SK-N-SH (cell line): ENCODE results near the gene PDPK1. TPM values are rescaled to one million over a fixed set of nuclear protein-coding genes. Genes with fewer than 3 reads are reported as not detected.
"Not testable (repeated sequence)": the region's sequence is repeated elsewhere in the genome, so short reads cannot be mapped to it uniquely, and the experiment has no call there.

ENCODE experiments used
- CTCF ChIA-PET: fragments of 300-600, 350-600 bp; formaldehyde crosslinking; extraction: SDS; loops from one replicate; lab custom pipeline; 2021; lab: Yijun Ruan, JAX
- POLR2A ChIA-PET: fragments of 350-600 bp; sonication (Branson Sonifier 250); formaldehyde crosslinking; extraction: SDS; loops from one replicate; lab custom pipeline; 2020; ENCODE audit warnings: antibody characterized with exemption, inconsistent platforms; lab: Yijun Ruan, JAX
- DNase-seq: peaks from one replicate; pipeline ENCODE4 v3.0.0; 2012
- H2AFZ ChIP-seq: fragments of 200-600 bp; sonication (generic); 2 replicates; pipeline ENCODE4 v1.8.1; 2016; ENCODE audit warnings: antibody characterized with exemption, mild to moderate bottlenecking, low read depth
- H3F3A ChIP-seq: fragments of 200-600 bp; sonication (generic); replicated peaks from 2 replicates; pipeline ENCODE3; 2016; ENCODE audit warnings: antibody characterized with exemption, mild to moderate bottlenecking; ENCODE audit not compliant: insufficient read depth
- H3K27ac ChIP-seq, 2 experiments: fragments of 200-500 bp in 1 of 2; fragments of 200-600 bp in 1 of 2; sonication (Bioruptor generic) in 1 of 2; sonication (generic), shearing (Covaris generic) in 1 of 2; 2 replicates each; pipeline versions ENCODE4 v1.5.1 to v1.6.1; 2014 to 2016; ENCODE audit warnings: low read depth in 2 of 2, inconsistent platforms in 1 of 2, low read length in 1 of 2, mild to moderate bottlenecking in 1 of 2, mixed read lengths in 1 of 2
- H3K27me3 ChIP-seq: fragments of 200-600 bp; sonication (generic), shearing (Covaris generic); 2 replicates; pipeline ENCODE4 v1.6.1; 2016; ENCODE audit warnings: mixed run types; ENCODE audit not compliant: insufficient read depth
- H3K36me3 ChIP-seq, 2 experiments: fragments of 200-500 bp in 1 of 2; fragments of 200-600 bp in 1 of 2; sonication (Bioruptor generic) in 1 of 2; sonication (generic) in 1 of 2; replicated peaks in 1 of 2; 2 replicates each; pipeline versions ENCODE3 to v1.5.1; 2014 to 2016; ENCODE audit warnings: low read length in 1 of 2, mild to moderate bottlenecking in 1 of 2; ENCODE audit not compliant: insufficient read depth in 2 of 2, control insufficient read depth in 1 of 2
- H3K4me1 ChIP-seq, 2 experiments: fragments of 200-500 bp in 1 of 2; fragments of 200-600 bp in 1 of 2; sonication (Bioruptor generic) in 1 of 2; sonication (generic), shearing (Covaris generic) in 1 of 2; 2 replicates each; pipeline versions ENCODE4 v1.5.1 to v1.6.1; 2014 to 2016; ENCODE audit warnings: low read depth in 1 of 2, low read length in 1 of 2, mixed run types in 1 of 2; ENCODE audit not compliant: insufficient read depth in 2 of 2, control insufficient read depth in 1 of 2
- H3K4me2 ChIP-seq: fragments of 200-600 bp; sonication (generic), shearing (Covaris generic); 2 replicates; pipeline ENCODE4 v1.6.1; 2017; ENCODE audit warnings: mixed run types
- H3K4me3 ChIP-seq, 2 experiments: fragments of 200-500 bp in 1 of 2; fragments of 200-600 bp in 1 of 2; sonication (Bioruptor generic) in 1 of 2; sonication (generic), shearing (Covaris generic) in 1 of 2; 2 replicates each; pipeline versions ENCODE4 v1.5.1 to v1.8.1; 2014 to 2016; ENCODE audit warnings: low read depth in 2 of 2, inconsistent platforms in 1 of 2, low read length in 1 of 2, mild to moderate bottlenecking in 1 of 2, mixed read lengths in 1 of 2, moderate library complexity in 1 of 2
- H3K79me2 ChIP-seq: fragments of 200-600 bp; sonication (generic); 2 replicates; pipeline ENCODE4 v1.8.1; 2017; ENCODE audit warnings: mild to moderate bottlenecking; ENCODE audit not compliant: insufficient read depth
- H3K9ac ChIP-seq: fragments of 200-600 bp; sonication (generic); 2 replicates; pipeline ENCODE4 v1.6.1; 2017; ENCODE audit warnings: mixed run types
- H3K9me2 ChIP-seq: fragments of 200-600 bp; sonication (generic); 2 replicates; pipeline ENCODE4 v1.6.1; 2017; ENCODE audit warnings: mixed run types
- H3K9me3 ChIP-seq: fragments of 200-600 bp; sonication (generic); 2 replicates; pipeline ENCODE4 v1.6.1; 2017; ENCODE audit warnings: mixed run types, mild to moderate bottlenecking, moderate library complexity
- H4K20me1 ChIP-seq: fragments of 200-600 bp; sonication (generic); 2 replicates; pipeline ENCODE4 v1.6.1; 2017; ENCODE audit warnings: mild to moderate bottlenecking, mixed run types; ENCODE audit not compliant: insufficient read depth
- WGBS: methylation state at CpG from one replicate; pipeline ENCODE4 v1.1.6; 2017; ENCODE audit warnings: low lambda C conversion rate; 5-methylcytosine and 5-hydroxymethylcytosine counted together
- polyA plus RNA-seq, 3 experiments: library from polyadenylated mRNA; depleted of rRNA; stranded (reverse); fragments of >200 nt; gene quantifications; 2 replicates each; pipeline ENCODE4 v1.2.3, GENCODE V29; 2012

Gene PDPK1
- polyA plus RNA-seq, 1 of the 3 experiments (the other 2 are of a cell fraction), result 22.0 TPM

DNA sequence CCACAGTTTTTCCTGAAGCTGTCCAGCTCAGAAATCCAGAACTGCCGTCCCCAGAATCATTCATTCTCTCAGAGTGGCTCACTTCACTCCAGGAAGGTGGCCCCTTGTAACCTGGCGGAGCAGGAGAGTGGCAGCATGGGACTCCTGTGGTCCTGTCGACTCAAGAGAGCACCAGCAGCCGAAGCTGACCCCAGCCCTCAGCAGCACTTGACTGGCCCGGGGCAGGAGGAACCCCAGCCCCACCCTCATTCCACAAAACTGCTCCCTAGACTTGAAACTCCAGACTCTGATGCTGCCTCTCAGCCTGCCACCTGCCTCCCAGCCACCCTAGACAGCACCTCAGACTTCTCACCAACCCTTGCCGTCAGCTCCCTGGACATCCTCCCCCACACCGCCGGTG, 83.6 kb downstream of the PDPK1 start:
- WGBS, result no CpG with 5 or more reads among the region's 8 CpGs

DNA sequence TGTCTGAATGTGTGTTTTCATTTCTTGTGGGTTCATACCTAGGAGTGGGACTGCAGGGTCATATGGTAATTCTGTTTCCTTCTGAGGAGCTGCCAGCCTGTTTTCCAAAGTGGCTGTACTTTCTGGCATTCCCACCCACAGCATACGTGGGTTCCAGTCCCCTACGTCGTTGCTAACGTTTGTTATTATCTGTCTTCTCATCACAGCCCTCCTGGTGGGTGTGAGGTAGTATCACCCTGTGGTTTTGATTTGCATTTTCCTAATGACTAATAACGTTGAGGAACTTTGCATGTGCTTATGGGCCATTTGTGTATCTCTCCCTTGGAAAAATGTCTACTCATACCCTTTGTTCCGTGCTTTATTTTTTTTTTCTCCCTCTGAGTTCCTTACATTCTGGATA, 89.3 kb downstream of the PDPK1 start:
- H3K9ac ChIP-seq, H3K9me3 ChIP-seq, H3K4me2 ChIP-seq, H3K36me3 ChIP-seq, H3K4me3 ChIP-seq, POLR2A ChIA-PET, DNase-seq, H3K4me1 ChIP-seq, H2AFZ ChIP-seq, H4K20me1 ChIP-seq, H3K9me2 ChIP-seq, H3K79me2 ChIP-seq, H3F3A ChIP-seq, H3K27ac ChIP-seq, H3K27me3 ChIP-seq, CTCF ChIA-PET: not testable (repeated sequence)
- no CpG with 5 or more reads among the region's 6 CpGs for WGBS

More for the DNA sequence above, 83.6 kb downstream of the PDPK1 start:
- H3F3A ChIP-seq, CTCF ChIA-PET, H2AFZ ChIP-seq, H3K4me2 ChIP-seq, H3K9me3 ChIP-seq, H3K4me3 ChIP-seq, H3K79me2 ChIP-seq, H3K9me2 ChIP-seq, H3K36me3 ChIP-seq, POLR2A ChIA-PET, H3K9ac ChIP-seq, H3K27me3 ChIP-seq, DNase-seq, H3K4me1 ChIP-seq, H4K20me1 ChIP-seq, H3K27ac ChIP-seq: not testable (repeated sequence)

DNA sequence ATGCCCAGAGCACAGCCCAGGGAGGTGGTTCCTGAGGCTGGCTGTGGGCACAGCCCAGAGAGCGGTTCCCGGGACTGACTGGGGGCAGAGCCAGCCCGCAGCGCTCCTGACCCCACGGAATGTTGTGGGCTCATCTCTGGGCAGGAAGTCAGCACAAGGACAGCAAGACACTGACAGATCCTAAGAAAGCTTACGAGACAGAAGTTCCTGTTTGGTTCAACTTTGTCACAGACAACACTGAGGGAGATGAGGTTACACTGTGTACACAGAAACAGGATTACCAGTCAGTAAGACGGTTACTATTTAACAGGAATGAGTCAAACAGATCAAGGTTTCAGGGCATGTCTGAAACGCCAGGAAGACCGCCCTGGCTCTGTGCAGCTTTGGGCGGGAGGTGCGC, 93.4 kb downstream of the PDPK1 start:
- H3F3A ChIP-seq, H3K27ac ChIP-seq, H3K4me1 ChIP-seq, H3K4me2 ChIP-seq, H3K9me3 ChIP-seq, H3K9me2 ChIP-seq, CTCF ChIA-PET, H4K20me1 ChIP-seq, H3K9ac ChIP-seq, H3K27me3 ChIP-seq, DNase-seq, H3K36me3 ChIP-seq, POLR2A ChIA-PET, H3K79me2 ChIP-seq, H2AFZ ChIP-seq, H3K4me3 ChIP-seq: not testable (repeated sequence)
- WGBS, result no CpG with 5 or more reads among the region's 11 CpGs

DNA sequence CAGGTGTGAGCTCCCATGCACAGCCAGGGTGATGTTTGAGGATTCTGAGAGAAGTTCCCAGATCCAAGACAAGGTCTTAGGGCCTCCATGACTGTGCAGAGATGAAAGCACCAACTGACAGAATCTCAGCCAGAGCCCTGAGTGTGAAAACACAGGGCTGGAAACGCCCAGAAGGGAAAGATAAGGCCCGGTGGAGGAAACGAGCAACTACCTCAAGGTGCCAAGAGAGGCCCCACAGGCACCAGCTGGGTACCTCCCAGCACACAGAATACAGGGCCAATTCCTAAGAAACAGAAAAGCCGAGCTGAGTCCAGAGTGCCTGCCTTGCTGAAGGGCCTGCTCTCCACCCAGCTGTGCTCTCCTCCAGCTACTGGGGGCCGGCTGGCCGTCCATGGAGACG, 94.5 kb downstream of the PDPK1 start:
- H2AFZ ChIP-seq, H3F3A ChIP-seq, H3K4me1 ChIP-seq, H3K4me3 ChIP-seq, H3K4me2 ChIP-seq, H3K27ac ChIP-seq, POLR2A ChIA-PET, H3K36me3 ChIP-seq, H4K20me1 ChIP-seq, H3K9me3 ChIP-seq, DNase-seq, H3K9me2 ChIP-seq, H3K27me3 ChIP-seq, H3K9ac ChIP-seq, H3K79me2 ChIP-seq, CTCF ChIA-PET: not testable (repeated sequence)
- no CpG with 5 or more reads among the region's 7 CpGs for WGBS

DNA sequence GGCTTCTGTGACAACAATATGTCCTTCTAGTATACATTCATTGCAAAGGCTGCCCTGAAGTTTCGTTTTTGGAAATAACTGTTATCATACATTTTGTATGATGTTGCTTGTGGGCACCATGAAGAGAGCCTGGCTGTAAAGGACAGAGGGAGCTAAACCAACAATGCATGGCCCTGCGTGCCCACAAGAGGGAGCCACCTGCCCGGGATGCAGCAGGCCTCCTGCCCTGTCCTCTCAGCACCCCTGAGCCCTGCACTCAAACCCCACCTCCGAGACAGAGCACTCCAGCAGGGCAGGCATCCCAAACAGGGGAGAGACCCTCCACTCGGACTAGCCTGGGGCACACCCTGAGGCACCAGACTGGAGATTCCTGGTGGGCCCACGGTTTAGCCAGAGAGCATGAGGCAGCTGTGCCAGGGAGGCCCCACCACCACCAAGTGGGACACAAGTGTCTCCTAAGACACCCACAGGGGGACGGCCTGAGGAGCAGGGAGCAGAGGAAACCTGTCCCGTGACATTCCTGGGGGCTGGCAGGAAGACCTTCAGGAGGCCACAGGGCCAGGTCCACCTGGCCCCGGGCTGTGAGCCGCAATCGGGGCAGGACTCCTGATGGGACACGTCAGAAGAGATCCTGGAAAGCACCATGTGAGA, 101.4 kb downstream of the PDPK1 start:
- H3K9me3 ChIP-seq, POLR2A ChIA-PET, CTCF ChIA-PET, H3K4me3 ChIP-seq, DNase-seq, H3K4me2 ChIP-seq, H3K9me2 ChIP-seq, H3K4me1 ChIP-seq, H3F3A ChIP-seq, H3K9ac ChIP-seq, H4K20me1 ChIP-seq, H3K79me2 ChIP-seq, H3K27me3 ChIP-seq, H2AFZ ChIP-seq, H3K27ac ChIP-seq, H3K36me3 ChIP-seq: not testable (repeated sequence)
- WGBS, result no CpG with 5 or more reads among the region's 12 CpGs

DNA sequence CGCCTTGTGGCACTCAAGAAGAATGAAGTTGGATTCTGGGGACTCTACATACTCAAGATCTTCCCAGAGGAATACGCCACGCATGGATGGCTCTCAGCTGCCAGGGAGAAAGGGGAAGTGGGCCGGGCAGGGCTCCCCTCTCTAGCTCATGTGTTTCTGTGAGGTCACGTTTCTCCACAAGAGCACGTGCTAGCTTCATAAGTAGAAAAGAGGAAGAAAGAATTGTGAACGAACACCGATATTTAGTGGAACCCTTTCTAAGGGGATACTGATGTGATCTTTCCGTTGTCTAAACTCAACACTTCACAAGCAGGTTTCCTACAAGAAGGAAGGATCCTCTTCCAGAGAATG, 101.9 kb downstream of the PDPK1 start:
- H3K79me2 ChIP-seq, H4K20me1 ChIP-seq, H3K4me3 ChIP-seq, H3F3A ChIP-seq, H3K9me3 ChIP-seq, H3K4me2 ChIP-seq, H3K4me1 ChIP-seq, CTCF ChIA-PET, H3K27me3 ChIP-seq, H3K9me2 ChIP-seq, H3K36me3 ChIP-seq, POLR2A ChIA-PET, DNase-seq, H3K9ac ChIP-seq, H3K27ac ChIP-seq, H2AFZ ChIP-seq: not testable (repeated sequence)
- WGBS, result 88% methylated on average over 7 of the region's 9 CpGs

DNA sequence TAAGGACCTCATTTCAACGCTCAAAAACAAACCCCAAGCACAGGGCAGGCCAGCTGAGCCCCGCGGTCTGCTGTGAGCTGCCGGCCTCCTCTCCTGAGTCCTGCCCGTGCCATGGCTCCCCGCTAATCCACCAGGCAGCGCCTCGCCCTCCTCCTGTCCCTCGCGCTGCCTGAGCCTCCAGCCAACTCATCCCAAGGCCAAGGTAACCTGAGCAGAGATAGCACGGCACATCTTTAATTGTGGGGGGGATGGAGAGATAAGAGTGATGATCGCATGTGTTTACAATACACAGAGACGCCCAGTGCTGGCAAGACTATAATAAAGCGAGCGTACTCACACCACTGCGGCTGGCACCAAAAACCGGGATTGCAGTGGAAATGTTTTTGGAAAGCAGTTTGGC, 104.7 kb downstream of the PDPK1 start:
- CTCF ChIA-PET, H3K4me1 ChIP-seq, H3K9me3 ChIP-seq, DNase-seq, H2AFZ ChIP-seq, H3K27me3 ChIP-seq, H3F3A ChIP-seq, H3K4me3 ChIP-seq, H3K4me2 ChIP-seq, H3K79me2 ChIP-seq, H3K9ac ChIP-seq, H3K36me3 ChIP-seq, H3K9me2 ChIP-seq, POLR2A ChIA-PET, H3K27ac ChIP-seq, H4K20me1 ChIP-seq: not testable (repeated sequence)
- WGBS, result no CpG with 5 or more reads among the region's 17 CpGs
